Esophagus muscularis mucosa (tissue), 4 donors: ENCODE measurements around the gene LACC1. TPM values are rescaled to one million over a fixed set of nuclear protein-coding genes. Genes with fewer than 3 reads are reported as not detected.
A peak's percentile ranks its signal among the peaks of the same experiment; 100 is the strongest.

ENCODE experiments used
- DNase-seq: peaks from one replicate; pipeline ENCODE4 v3.0.0-alpha.2; 2017; ENCODE audit errors: extremely low spot score
- H3K27ac ChIP-seq, 4 donors: fragments of 200-600 bp; sonication (generic); replicated peaks in 1 of 4; 1 replicate in 3 of 4; 2 replicates in 1 of 4; pipeline ENCODE4 v1.5.1; 2016 to 2019; ENCODE audit warnings: mild to moderate bottlenecking in 1 of 4
- H3K27me3 ChIP-seq, 4 donors: fragments of 200-600 bp; sonication (generic); one replicate each; pipeline versions ENCODE4 v1.5.1 to v1.6.0; 2016 to 2019
- H3K36me3 ChIP-seq, 4 donors: fragments of 200-600 bp; sonication (generic); one replicate each; pipeline ENCODE4 v1.5.1; 2016 to 2019
- H3K4me1 ChIP-seq, 4 donors: fragments of 200-600 bp; sonication (generic); one replicate each; pipeline ENCODE4 v1.5.1; 2016 to 2019
- H3K4me3 ChIP-seq, 4 donors: fragments of 200-600 bp; sonication (generic); 1 replicate in 2 of 4; 2 replicates in 2 of 4; pipeline ENCODE4 v1.5.1; 2016 to 2019; ENCODE audit warnings: mild to moderate bottlenecking in 4 of 4, moderate library complexity in 1 of 4
- H3K9me3 ChIP-seq, 4 donors: fragments of 200-600 bp; sonication (generic); 1 replicate in 3 of 4; 2 replicates in 1 of 4; pipeline ENCODE4 v1.5.1; 2016 to 2019
- EP300 ChIP-seq: sonication (generic); formaldehyde crosslinking; IDR thresholded peaks from one replicate; pipeline ENCODE4 v1.6.1; 2017; ENCODE audit warnings: antibody characterized with exemption
- POLR2A ChIP-seq: fragments of 450-650 bp; IDR thresholded peaks from one replicate; pipeline ENCODE4 v1.6.1; 2017; ENCODE audit warnings: antibody characterized with exemption, moderate library complexity, mild to moderate bottlenecking, low read depth
- POLR2AphosphoS5 ChIP-seq, 2 donors: sonication (generic); formaldehyde crosslinking; IDR thresholded peaks; one replicate each; pipeline ENCODE4 v1.6.1; 2017; ENCODE audit warnings: antibody characterized with exemption in 2 of 2
- WGBS: methylation state at CpG from one replicate; pipeline ENCODE4 v1.1.5; 2018; 5-methylcytosine and 5-hydroxymethylcytosine counted together
- intact Hi-C: fragments of 100-400 bp; cut with DNase I; formaldehyde crosslinking; loops from one replicate; pipeline ENCODE4 v1.15.1; 2023
- total RNA-seq, 4 donors: library from RNA; depleted of rRNA; stranded (reverse); fragments of >200 nt; gene quantifications; one replicate each; pipeline versions ENCODE4 v1.1.0 to v1.2.1, GENCODE V29; 2016
- TF ChIP-seq, protein P1 (sequence below), 3 experiments: fragments of 200-600 bp in 2 of 3; fragments of 450-650 bp in 1 of 3; sonication (generic) in 2 of 3; IDR thresholded peaks; one replicate each; pipeline ENCODE4 v1.5.1; 2017 to 2019; ENCODE audit warnings: antibody characterized with exemption in 3 of 3, mild to moderate bottlenecking in 2 of 3, moderate library complexity in 1 of 3

The LACC1 gene
- total RNA-seq: 10 to 100 TPM in 3 of 4 donors, 1 to 10 TPM in 1; 9.0 to 13.3 (median 11.3) TPM

DNA sequence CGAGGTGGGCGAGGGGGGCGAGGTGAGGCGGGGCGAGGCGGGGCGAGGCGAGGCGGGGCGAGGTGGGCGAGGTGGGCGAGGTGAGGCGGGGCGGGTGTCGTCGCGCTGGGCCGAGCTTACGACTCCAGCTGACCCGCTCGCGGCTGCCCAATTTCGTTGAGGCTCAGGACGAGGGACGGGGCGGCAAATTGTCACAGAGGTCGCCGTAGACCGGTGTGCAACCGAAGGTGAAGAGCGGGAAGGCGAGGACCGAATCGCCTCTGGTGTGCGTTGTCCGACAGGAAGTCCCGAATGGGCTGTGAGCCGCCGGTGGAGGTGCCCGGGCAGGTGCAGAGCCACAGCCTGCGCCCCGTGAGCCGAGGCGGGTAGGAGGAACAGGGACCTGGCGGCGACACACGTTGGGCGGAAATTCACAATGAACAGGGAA lies at the start of gene LACC1:
LACC1 (plus strand) TSS at position 150 of the 427 bp plus-strand sequence. CDS start 1,082 bp downstream, outside the sequence.
- Histone ChIP-seq H3K27ac (peak within 1 kb of the TSS; percentile 95 to 99 (median 97)), H3K4me3 (peak within 1 kb of the TSS; percentile 77 to 93 (median 86))

DNA sequence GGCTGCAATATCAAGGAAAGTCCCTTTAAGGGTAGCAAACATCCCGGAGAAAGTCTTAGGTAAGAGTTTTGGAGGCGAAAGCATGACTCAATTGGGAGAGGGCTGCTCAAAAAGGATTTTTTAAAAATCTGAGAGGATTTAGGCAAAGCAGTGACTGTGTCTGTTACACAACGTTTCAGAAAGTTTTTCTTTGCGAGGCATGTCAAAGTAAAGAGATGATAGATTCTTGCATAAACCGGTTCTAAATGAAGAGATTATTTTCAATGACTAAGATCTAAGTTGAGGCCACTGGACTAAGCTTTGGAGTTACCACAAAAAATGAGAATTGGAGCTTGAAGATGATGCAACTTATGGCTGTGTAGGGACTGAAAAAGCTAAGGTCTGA lies 49.2 kb upstream of the LACC1 start:
- TF ChIP-seq, protein P1, sequence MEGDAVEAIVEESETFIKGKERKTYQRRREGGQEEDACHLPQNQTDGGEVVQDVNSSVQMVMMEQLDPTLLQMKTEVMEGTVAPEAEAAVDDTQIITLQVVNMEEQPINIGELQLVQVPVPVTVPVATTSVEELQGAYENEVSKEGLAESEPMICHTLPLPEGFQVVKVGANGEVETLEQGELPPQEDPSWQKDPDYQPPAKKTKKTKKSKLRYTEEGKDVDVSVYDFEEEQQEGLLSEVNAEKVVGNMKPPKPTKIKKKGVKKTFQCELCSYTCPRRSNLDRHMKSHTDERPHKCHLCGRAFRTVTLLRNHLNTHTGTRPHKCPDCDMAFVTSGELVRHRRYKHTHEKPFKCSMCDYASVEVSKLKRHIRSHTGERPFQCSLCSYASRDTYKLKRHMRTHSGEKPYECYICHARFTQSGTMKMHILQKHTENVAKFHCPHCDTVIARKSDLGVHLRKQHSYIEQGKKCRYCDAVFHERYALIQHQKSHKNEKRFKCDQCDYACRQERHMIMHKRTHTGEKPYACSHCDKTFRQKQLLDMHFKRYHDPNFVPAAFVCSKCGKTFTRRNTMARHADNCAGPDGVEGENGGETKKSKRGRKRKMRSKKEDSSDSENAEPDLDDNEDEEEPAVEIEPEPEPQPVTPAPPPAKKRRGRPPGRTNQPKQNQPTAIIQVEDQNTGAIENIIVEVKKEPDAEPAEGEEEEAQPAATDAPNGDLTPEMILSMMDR (IDR thresholded peaks at IDR 0.05): no peak
- TF ChIP-seq POLR2A: no peak
- no peak for TF ChIP-seq POLR2AphosphoS5 (IDR thresholded peaks at IDR 0.05)
- no peak for TF ChIP-seq EP300

More for the DNA sequence above, at the start of gene LACC1:
- TF ChIP-seq POLR2AphosphoS5 (IDR thresholded peaks at IDR 0.05): no peak
- TF ChIP-seq, protein P1 (IDR thresholded peaks at IDR 0.05): no peak
- TF ChIP-seq POLR2A: no peak
- WGBS: 4% methylated on average over 17 of the region's 48 CpGs
- no peaks in the 10 kb centered on the region for H3K9me3 ChIP-seq
- H3K27me3 ChIP-seq: no peaks in the 10 kb centered on the region
- DNase-seq: no peak
- H3K4me1 ChIP-seq: peaks cover 12 to 25% (median 22%) of the 10 kb centered on the region in 4 donors
- H3K36me3 ChIP-seq: no peaks in the 10 kb centered on the region
- intact Hi-C loops: loop anchor here (5.0 kb wide), 2 partner anchors 67 to 907 kb away; no protein-coding TSS in a partner anchor

DNA sequence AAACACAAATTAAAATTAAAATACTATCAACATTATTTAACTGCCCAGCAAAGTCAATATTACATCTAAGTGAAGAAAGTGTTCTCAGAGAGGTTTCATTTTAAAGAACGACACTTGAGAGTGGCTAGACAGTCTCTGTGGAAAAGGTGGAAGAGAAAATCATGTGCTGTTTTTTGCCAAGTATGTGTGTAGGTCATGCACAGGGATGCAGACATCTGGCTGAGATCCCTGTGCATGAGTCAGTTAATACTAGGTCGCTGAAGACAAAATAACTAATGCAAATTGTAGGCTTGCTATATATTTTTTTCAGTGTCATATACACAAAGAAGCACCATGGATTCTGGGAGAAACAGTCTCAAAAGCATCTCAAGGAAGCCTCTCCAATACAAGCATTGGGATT lies 48.6 kb upstream of the LACC1 start:
- TF ChIP-seq POLR2A (no peak), EP300 (no peak), POLR2AphosphoS5 (IDR thresholded peaks at IDR 0.05) (no peak)
- TF ChIP-seq, protein P1 (IDR thresholded peaks at IDR 0.05): no peak
- Histone ChIP-seq H3K27ac (no peak overlapping the region), H3K4me1 (no peaks in the 10 kb centered on the region), H3K9me3 (no peaks in the 10 kb centered on the region), H3K27me3 (no peaks in the 10 kb centered on the region), H3K36me3 (no peaks in the 10 kb centered on the region), H3K4me3 (no peak overlapping the region)
- no peak for DNase-seq
- WGBS: 65% methylated on average over 2 of the region's 2 CpGs
- intact Hi-C loops: no loop called here

More for the DNA sequence above, 49.2 kb upstream of the LACC1 start:
- 70% methylated on average over 5 of the region's 5 CpGs for WGBS
- H3K36me3 ChIP-seq: no peaks in the 10 kb centered on the region
- H3K27ac ChIP-seq: no peak overlapping the region
- no peaks in the 10 kb centered on the region for H3K9me3 ChIP-seq
- intact Hi-C loops: no loop called here
- H3K27me3 ChIP-seq: no peaks in the 10 kb centered on the region
- no peak for DNase-seq
- H3K4me3 ChIP-seq: no peak overlapping the region
- no peaks in the 10 kb centered on the region for H3K4me1 ChIP-seq

DNA sequence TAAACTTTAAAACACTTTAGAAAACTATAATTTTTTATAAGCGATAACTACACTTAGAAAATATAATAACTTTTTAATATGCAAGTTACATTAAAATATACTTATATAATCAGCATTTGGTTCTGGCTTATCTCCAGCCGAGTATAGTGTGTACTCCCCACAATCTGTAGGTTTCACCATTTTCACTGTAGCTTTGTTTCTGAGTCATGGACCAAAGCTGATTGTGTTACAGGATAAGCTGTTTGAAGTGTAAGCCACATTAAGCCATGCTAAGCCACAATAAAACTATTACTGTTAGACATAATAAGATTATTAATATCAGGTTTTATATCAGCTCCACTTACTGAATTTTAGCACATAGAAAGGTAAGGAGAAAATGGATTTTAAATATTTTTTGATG lies 44.0 kb upstream of the LACC1 start:
- Histone ChIP-seq H3K27ac (no peak overlapping the region), H3K27me3 (no peaks in the 10 kb centered on the region), H3K4me3 (no peak overlapping the region), H3K4me1 (no peaks in the 10 kb centered on the region), H3K36me3 (no peaks in the 10 kb centered on the region), H3K9me3 (no peaks in the 10 kb centered on the region)
- TF ChIP-seq POLR2AphosphoS5 (IDR thresholded peaks at IDR 0.05) (no peak), POLR2A (no peak), EP300 (no peak)
- TF ChIP-seq, protein P1 (IDR thresholded peaks at IDR 0.05): no peak
- no peak for DNase-seq
- 95% methylated on average over 2 of the region's 2 CpGs for WGBS
- intact Hi-C loops: no loop called here

DNA sequence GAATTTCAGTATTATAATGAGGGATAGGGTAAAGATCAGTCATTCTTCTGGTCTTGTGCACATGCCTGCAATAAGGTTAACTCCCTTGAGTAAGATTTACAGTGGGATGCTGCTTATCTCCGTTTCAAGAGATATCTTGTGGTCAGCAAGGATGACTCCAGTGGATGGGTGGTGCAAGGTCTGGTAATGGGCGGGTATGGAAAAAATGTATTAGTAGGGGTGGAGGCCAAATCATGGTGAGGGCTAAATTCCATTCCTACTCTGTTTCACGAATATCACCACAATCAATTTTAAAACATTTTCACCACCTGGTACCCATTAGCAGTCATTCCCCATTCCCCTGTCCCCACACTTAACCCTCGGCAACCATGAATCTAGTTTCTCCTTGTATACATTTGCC lies 40.8 kb upstream of the LACC1 start:
- Histone ChIP-seq H3K36me3 (no peaks in the 10 kb centered on the region), H3K27ac (no peak overlapping the region), H3K4me1 (no peaks in the 10 kb centered on the region), H3K27me3 (no peaks in the 10 kb centered on the region), H3K4me3 (no peak overlapping the region), H3K9me3 (no peaks in the 10 kb centered on the region)
- DNase-seq: no peak
- no peak for TF ChIP-seq POLR2A
- TF ChIP-seq EP300: no peak
- TF ChIP-seq, protein P1 (IDR thresholded peaks at IDR 0.05): no peak
- no peak for TF ChIP-seq POLR2AphosphoS5 (IDR thresholded peaks at IDR 0.05)
- 67% methylated on average over 4 of the region's 4 CpGs for WGBS
- intact Hi-C loops: no loop called here
